Neural cell (in vitro differentiated cells): ENCODE measurements around the gene CLEC16A. TPM values are rescaled to one million over a fixed set of nuclear protein-coding genes. Genes with fewer than 3 reads are reported as not detected.

Experiments used
- H2AFZ ChIP-seq: fragments of 200-600, 300-800 bp; sonication (generic), shearing (Covaris generic); 2 replicates; pipeline ENCODE4 v1.6.0; 2014; ENCODE audit warnings: low read depth, mild to moderate bottlenecking, antibody characterized with exemption, low read length, moderate library complexity
- H3F3A ChIP-seq: fragments of 200-600 bp; shearing (Covaris generic); 2 replicates; pipeline ENCODE4 v1.6.1; 2016; ENCODE audit warnings: mild to moderate bottlenecking, moderate library complexity, mixed read lengths, antibody characterized with exemption, low read length; ENCODE audit not compliant: insufficient read depth, poor library complexity, severe bottlenecking
- H3K27ac ChIP-seq: fragments of 200-600, 300-800 bp; sonication (generic), shearing (Covaris generic); 2 replicates; pipeline ENCODE4 v1.5.1; 2014; ENCODE audit warnings: mild to moderate bottlenecking, low read length, moderate library complexity
- H3K27me3 ChIP-seq: fragments of 300-800, 200-600 bp; sonication (generic), shearing (Covaris generic); 2 replicates; pipeline ENCODE4 v1.6.0; 2014; ENCODE audit warnings: mild to moderate bottlenecking, low read depth, low read length, moderate library complexity; ENCODE audit not compliant: insufficient read depth
- H3K36me3 ChIP-seq: fragments of 300-800, 200-600 bp; sonication (generic), shearing (Covaris generic); 2 replicates; pipeline ENCODE4 v1.5.1; 2014; ENCODE audit warnings: mild to moderate bottlenecking, antibody characterized with exemption, low read length, moderate library complexity; ENCODE audit not compliant: insufficient read depth
- H3K4me2 ChIP-seq: fragments of 300-800, 200-600 bp; sonication (generic), shearing (Covaris generic); 2 replicates; pipeline ENCODE4 v1.6.0; 2014; ENCODE audit warnings: mild to moderate bottlenecking, low read length
- H3K4me3 ChIP-seq: fragments of 300-800, 200-600 bp; sonication (generic), shearing (Covaris generic); 2 replicates; pipeline ENCODE4 v1.5.1; 2014; ENCODE audit warnings: mild to moderate bottlenecking, low read length, moderate library complexity
- H3K79me2 ChIP-seq: fragments of 200-600 bp; shearing (Covaris generic); replicated peaks from 2 replicates; pipeline ENCODE4 v1.6.0; 2014; ENCODE audit warnings: mild to moderate bottlenecking, low read length, moderate library complexity; ENCODE audit not compliant: insufficient read depth
- H3K9ac ChIP-seq: fragments of 300-800, 200-600 bp; sonication (generic), shearing (Covaris generic); 2 replicates; pipeline ENCODE4 v1.6.1; 2016; ENCODE audit warnings: mild to moderate bottlenecking, low read length, mixed read lengths
- H3K9me2 ChIP-seq: fragments of 200-600 bp; shearing (Covaris generic); 2 replicates; pipeline ENCODE4 v1.6.1; 2016; ENCODE audit warnings: mild to moderate bottlenecking, low read length, mixed read lengths; ENCODE audit not compliant: insufficient read depth
- H3K9me3 ChIP-seq: fragments of 200-600, 300-800 bp; sonication (generic), shearing (Covaris generic); 2 replicates; pipeline ENCODE4 v1.6.1; 2016; ENCODE audit warnings: mild to moderate bottlenecking, mixed run types, low read length, moderate library complexity, mixed read lengths
- H4K20me1 ChIP-seq: fragments of 200-600 bp; shearing (Covaris generic); 2 replicates; pipeline ENCODE4 v1.6.1; 2016; ENCODE audit warnings: mild to moderate bottlenecking, mixed run types; ENCODE audit not compliant: insufficient read depth
- CTCF ChIP-seq: fragments of 450-650 bp; IDR thresholded peaks from 2 replicates; pipeline ENCODE4 v1.5.1; 2014; ENCODE audit warnings: antibody characterized with exemption, mild to moderate bottlenecking, moderate library complexity; ENCODE audit not compliant: poor library complexity, severe bottlenecking
- EP300 ChIP-seq: fragments of 450-650 bp; conservative IDR thresholded peaks from 2 replicates; pipeline ENCODE4 v1.6.1; 2014; ENCODE audit warnings: antibody characterized with exemption, mild to moderate bottlenecking, moderate library complexity; ENCODE audit not compliant: poor library complexity, severe bottlenecking
- EZH2 ChIP-seq: fragments of 200-600, 300-800 bp; shearing (Covaris generic), sonication (generic); IDR thresholded peaks from 2 replicates; pipeline ENCODE4 v1.6.1; 2014; ENCODE audit warnings: antibody characterized with exemption, low read length, borderline replicate concordance, mild to moderate bottlenecking; ENCODE audit not compliant: insufficient read depth, poor library complexity, severe bottlenecking
- MXI1 ChIP-seq: fragments of 450-650 bp; conservative IDR thresholded peaks from 2 replicates; pipeline ENCODE4 v1.6.1; 2014; ENCODE audit warnings: antibody characterized with exemption, mild to moderate bottlenecking; ENCODE audit not compliant: poor library complexity, severe bottlenecking
- POLR2AphosphoS5 ChIP-seq: IDR thresholded peaks from 2 replicates; pipeline ENCODE4 v1.6.1; 2012
- RAD21 ChIP-seq: fragments of 450-650 bp; conservative IDR thresholded peaks from 2 replicates; pipeline ENCODE4 v1.6.1; 2014; ENCODE audit warnings: antibody characterized with exemption, mild to moderate bottlenecking, moderate library complexity
- SMC3 ChIP-seq: fragments of 450-650 bp; conservative IDR thresholded peaks from 2 replicates; pipeline ENCODE4 v1.6.1; 2014; ENCODE audit warnings: antibody characterized with exemption, mild to moderate bottlenecking, moderate library complexity; ENCODE audit not compliant: poor library complexity
- TAF1 ChIP-seq: IDR thresholded peaks from 2 replicates; pipeline ENCODE4 v1.6.1; 2012; ENCODE audit warnings: low read depth
- polyA plus RNA-seq: library from polyadenylated mRNA; depleted of rRNA; stranded (reverse); fragments of >200 nt; gene quantifications from 2 replicates; pipeline ENCODE4 v1.2.3, GENCODE V29; 2014
- TF ChIP-seq, protein P1 (sequence below): IDR thresholded peaks from 2 replicates; pipeline ENCODE4 v1.6.1; 2012; ENCODE audit warnings: borderline replicate concordance

CLEC16A gene
- polyA plus RNA-seq, 1 donor from 2014 or later, result 11.1 TPM

DNA sequence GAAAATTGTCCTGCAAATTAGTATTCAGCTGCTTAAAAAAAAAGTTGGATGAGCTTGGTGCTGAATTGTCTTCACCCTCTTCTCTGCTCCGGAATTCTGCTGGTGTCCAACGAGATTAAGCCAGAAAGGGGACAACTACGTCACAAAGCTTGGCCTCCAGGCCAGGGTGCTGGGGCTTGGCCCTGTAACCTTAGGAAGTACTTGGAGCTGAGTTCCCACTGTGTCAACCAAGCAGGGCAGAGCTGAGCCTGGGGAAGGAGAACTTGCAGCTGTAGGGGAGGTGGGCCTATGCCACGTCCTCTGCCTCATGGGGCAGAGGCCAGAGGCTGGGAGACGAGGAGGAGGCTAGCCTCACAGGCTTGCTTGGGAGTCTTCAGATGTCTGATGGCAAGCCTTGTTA lies 71.2 kb downstream of the CLEC16A start:
- Histone ChIP-seq H3K4me2 (no peak overlapping the region), H3K4me3 (no peak overlapping the region), H3K9ac (no peak overlapping the region), H3F3A (no peaks in the 10 kb centered on the region), H4K20me1 (no peaks in the 10 kb centered on the region), H3K9me2 (no peaks in the 10 kb centered on the region), H3K9me3 (no peaks in the 10 kb centered on the region), H3K27me3 (no peaks in the 10 kb centered on the region), H3K36me3 (no peaks in the 10 kb centered on the region), H3K27ac (no peak overlapping the region), H3K79me2 (no peaks in the 10 kb centered on the region), H2AFZ (no peak overlapping the region)
- TF ChIP-seq EZH2, result no peak
- TF ChIP-seq, protein P1, sequence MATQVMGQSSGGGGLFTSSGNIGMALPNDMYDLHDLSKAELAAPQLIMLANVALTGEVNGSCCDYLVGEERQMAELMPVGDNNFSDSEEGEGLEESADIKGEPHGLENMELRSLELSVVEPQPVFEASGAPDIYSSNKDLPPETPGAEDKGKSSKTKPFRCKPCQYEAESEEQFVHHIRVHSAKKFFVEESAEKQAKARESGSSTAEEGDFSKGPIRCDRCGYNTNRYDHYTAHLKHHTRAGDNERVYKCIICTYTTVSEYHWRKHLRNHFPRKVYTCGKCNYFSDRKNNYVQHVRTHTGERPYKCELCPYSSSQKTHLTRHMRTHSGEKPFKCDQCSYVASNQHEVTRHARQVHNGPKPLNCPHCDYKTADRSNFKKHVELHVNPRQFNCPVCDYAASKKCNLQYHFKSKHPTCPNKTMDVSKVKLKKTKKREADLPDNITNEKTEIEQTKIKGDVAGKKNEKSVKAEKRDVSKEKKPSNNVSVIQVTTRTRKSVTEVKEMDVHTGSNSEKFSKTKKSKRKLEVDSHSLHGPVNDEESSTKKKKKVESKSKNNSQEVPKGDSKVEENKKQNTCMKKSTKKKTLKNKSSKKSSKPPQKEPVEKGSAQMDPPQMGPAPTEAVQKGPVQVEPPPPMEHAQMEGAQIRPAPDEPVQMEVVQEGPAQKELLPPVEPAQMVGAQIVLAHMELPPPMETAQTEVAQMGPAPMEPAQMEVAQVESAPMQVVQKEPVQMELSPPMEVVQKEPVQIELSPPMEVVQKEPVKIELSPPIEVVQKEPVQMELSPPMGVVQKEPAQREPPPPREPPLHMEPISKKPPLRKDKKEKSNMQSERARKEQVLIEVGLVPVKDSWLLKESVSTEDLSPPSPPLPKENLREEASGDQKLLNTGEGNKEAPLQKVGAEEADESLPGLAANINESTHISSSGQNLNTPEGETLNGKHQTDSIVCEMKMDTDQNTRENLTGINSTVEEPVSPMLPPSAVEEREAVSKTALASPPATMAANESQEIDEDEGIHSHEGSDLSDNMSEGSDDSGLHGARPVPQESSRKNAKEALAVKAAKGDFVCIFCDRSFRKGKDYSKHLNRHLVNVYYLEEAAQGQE, result no peak
- no peak for TF ChIP-seq POLR2AphosphoS5
- no peak for TF ChIP-seq CTCF
- no peak for TF ChIP-seq EP300
- TF ChIP-seq TAF1, result no peak
- no peak for TF ChIP-seq RAD21
- no peak for TF ChIP-seq SMC3
- TF ChIP-seq MXI1, result no peak

DNA sequence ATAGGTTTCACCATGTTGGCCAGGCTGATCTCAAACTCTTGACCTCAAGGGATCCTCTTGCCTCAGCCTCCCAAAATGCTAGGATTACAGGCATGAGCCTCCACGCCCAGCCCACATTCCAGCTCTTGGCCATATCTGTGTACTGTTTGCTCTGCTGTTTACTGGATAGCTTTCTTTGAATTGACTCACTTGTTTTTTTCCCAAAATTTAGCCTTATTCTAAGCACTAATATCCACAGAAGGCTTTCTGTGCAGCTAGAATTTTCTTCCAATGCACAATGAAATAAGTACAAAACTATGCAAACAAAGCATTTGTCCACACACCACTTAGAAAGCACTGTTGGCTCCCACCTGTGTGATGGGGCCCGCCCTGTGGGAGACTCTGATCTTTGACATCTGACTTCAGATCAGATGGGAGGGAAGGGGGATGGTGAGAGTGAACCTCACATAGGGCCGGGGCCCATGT lies 72.2 kb downstream of the CLEC16A start:
- no peak overlapping the region for H3K4me2 ChIP-seq

More for the DNA sequence above, 72.2 kb downstream of the CLEC16A start:
- Histone ChIP-seq H3K9me3 (no peaks in the 10 kb centered on the region), H3F3A (no peaks in the 10 kb centered on the region), H3K79me2 (no peaks in the 10 kb centered on the region), H4K20me1 (no peaks in the 10 kb centered on the region), H3K36me3 (no peaks in the 10 kb centered on the region), H3K27ac (no peak overlapping the region), H2AFZ (no peak overlapping the region), H3K4me3 (no peak overlapping the region), H3K27me3 (no peaks in the 10 kb centered on the region), H3K9me2 (no peaks in the 10 kb centered on the region), H3K9ac (no peak overlapping the region)
- TF ChIP-seq, protein P1, result no peak
- no peak for TF ChIP-seq TAF1
- TF ChIP-seq MXI1, result no peak
- no peak for TF ChIP-seq SMC3
- TF ChIP-seq EP300, result no peak
- no peak for TF ChIP-seq RAD21
- no peak for TF ChIP-seq CTCF
- no peak for TF ChIP-seq POLR2AphosphoS5
- no peak for TF ChIP-seq EZH2
